Measurements from ENCODE around the gene MLX. TPM values are rescaled to one million over a fixed set of nuclear protein-coding genes. Genes with fewer than 3 reads are reported as not detected.

MLX gene, protein sequence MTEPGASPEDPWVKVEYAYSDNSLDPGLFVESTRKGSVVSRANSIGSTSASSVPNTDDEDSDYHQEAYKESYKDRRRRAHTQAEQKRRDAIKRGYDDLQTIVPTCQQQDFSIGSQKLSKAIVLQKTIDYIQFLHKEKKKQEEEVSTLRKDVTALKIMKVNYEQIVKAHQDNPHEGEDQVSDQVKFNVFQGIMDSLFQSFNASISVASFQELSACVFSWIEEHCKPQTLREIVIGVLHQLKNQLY
- 22.8 TPM for total RNA-seq

DNA sequence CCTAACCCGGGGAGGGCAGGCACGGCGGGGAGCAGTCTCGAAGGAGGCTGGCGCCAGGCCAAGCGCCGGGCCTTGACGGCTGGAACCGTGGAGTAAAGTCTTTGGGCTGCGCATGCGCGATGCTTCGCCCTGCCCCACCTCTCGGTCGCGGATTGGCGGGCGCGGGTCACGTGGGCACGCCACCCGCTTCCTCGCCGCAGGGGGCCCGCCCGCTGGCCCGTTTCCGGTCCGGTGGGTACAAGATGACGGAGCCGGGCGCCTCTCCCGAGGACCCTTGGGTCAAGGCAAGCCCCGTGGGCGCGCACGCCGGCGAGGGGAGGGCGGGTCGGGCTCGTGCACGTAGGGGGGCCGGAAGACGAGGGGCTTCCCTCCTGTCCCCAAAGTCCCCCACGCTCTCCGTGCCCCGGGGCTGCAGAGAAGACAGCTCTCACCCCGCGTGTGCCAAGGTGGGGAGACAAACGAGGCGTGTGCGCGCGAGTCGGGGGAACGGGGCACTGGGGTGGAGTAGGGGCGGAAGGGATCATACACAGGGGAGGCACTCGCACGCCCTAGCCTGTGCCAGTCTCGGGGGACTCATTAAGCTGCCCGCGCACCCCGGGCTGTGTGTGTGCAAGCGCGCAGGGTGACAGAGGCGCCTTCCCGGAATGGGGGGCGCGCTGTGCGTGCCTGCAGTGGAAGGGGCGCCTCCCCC lies at the start of gene MLX:
MLX (plus strand) TSS at position 218 of the 691 bp plus-strand sequence; CDS start at position 243, 25 bp downstream.
- no peak for FAIRE-seq

DNA sequence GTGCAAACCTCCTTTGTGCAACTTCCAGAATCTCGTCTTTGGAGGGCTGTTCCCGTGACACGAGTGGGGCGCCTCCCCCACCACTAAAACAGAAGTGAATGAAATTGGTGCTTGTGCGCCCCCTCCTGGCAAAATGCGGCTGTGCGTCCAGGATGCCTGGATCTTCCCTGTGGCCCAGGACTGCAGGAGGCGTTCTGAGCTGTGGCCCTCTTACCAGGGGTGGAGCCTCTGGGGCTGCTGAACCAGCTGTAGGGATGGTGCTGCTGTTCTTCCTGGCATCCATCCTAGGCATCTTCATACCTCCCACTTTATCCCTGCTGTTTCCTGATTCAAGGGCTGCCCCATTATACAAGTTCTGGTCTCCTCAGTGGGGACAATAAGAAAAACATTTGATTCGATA lies 49.4 kb upstream of the MLX start:
- FAIRE-seq, result no peak

More for the DNA sequence above, at the start of gene MLX:
- peak; percentile 98 to 99 for DNase-seq (ENCODE audit: low spot score in 2 of 2)

DNA sequence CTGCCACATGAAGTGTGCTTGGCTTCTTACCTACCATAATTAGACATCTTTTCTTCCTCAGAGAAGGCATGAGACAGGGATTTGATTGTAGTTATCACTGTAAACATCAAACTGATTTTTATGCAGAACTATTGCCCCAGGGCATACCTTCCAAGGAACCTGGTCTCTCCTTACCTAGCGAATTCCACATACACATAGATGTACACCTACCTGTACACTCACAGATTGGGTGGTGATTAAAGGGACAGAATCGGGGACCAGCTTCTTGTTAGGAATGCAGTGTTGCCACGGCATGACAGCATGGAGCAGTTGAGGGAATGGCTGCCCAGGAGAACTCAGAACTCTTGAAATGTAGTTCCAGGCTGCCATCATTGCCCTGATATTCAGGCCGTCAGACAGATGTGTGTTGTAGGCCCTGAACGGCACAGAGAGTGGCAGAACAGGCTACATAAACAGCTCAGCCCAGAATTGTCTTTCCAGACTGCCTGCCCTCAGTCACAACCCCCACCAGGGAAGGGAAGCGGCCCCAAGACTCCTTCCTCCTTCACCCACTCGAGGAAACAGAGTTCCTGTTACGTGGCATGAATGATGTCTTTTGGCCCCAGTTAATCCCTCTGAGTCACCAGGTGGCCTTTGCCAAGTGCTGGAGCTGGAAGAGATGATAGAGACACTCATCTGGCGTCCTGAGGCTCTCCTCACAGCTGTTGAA lies 48.7 kb upstream of the MLX start:
- FAIRE-seq, result no peak
- DNase-seq (ENCODE audit: low spot score in 2 of 2), result peak in 1 of 2 donors; percentile 64

More for the DNA sequence above, 49.4 kb upstream of the MLX start:
- DNase-seq (ENCODE audit: low spot score in 2 of 2), result peak in 1 of 2 donors; percentile 77

DNA sequence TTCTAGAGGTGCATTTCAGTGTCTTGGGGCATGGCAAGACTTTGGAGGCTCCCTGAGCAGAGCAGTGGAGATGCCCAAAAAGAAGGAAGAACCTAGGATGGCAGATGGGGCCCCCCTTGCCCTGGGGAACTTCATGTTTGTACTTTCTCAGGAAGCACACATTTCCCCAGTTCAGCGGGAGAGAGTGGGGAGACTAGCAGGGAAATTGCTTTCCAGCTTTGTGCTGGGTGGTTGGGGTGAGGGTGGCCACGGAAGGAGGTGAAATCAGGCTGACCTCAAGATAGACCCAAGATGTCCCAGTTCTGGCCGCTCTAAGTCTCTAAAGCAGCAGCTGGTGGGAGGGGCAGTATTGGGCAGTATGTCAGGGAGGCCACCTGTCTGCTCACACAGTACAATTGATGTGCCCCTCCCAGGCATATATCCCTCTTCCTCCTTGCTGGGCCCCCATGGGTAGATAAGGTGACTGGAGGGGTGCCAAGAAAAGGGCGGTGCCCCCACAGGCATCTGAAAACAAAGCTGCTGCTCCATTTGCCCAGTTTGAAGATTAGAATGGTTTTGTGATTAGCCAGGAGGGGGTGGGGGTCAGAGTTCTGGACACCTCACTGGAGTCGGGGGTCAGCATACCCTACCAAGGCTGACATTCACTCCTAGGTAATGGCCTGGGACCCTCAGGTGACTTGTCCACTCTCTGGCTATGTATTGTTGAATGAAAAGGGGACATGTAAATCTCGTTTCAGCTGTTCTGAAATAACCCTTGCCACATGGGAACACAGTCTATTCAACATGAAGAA lies 48.0 kb upstream of the MLX start:
- no peak for FAIRE-seq

DNA sequence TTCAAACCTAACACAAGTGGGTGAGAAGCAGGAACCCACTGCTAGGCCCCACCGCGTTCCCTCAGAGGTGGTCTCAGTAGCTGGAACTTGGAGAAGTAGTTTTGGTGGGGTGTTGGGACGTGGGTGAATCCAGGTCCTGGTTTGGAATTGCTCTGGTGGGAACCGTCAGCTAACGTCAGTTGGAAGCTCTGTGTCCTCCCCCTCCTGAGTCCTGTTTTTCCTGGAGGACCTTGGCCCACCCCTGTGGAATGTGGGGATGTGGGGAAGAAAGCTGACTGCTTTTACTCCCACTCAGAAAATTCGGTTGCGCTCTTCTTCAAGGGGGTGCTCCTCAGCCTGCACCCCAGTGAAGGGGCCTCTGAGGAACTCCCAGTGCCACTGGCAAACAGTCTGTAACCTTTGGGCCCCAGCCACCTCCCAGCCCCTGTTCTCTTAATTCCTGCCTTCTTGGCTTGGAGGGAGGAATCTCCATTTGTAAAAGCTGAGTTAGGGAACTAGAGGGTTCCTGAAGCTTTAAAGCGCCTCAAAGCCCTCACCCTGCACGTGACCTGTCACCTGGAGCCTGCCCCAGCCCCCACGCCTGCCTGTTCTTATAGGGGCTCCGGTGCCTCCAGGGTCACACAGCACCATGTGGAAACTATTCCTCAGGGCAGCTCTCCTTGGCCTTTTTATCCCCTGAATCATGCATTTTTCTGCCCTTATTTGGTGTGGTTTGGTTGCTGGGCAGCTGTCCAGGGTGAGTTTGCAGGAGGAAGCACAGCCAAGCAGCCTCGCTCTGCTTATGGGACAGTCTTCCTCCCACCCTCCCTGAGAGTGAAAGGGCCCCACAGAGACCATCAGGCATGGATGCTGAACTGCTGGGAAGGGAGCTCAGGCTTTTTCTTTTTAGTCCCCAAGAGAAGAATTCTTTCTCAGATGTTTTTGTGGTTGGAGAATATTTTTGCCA lies 47.1 kb upstream of the MLX start:
- FAIRE-seq, result no peak
- peak in 1 of 2 donors; percentile 76 for DNase-seq (ENCODE audit: low spot score in 2 of 2)

More for the DNA sequence above, 48.0 kb upstream of the MLX start:
- DNase-seq (ENCODE audit: low spot score in 2 of 2), result no peak

DNA sequence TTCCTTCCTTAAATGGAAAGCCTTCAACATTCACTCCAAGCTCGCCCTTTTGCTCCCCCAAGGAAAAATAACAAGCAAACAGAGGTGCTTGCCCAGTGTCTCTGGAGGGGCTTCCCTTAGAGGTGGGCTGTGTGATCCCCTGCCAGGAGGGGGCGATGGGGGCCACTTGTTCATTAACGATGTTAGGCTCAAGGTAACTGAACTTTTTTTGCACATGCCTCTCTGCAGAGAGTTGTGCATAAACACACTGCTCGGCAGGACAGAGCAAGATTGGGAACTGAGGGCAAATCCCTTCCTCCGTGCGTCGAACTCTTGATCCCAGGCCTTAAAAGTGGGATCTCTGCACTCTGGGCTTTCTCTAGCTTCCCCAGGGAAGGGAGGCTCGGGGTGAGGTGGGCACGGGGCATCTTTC lies 46.4 kb upstream of the MLX start:
- DNase-seq (ENCODE audit: low spot score in 2 of 2), result no peak
- FAIRE-seq, result no peak

DNA sequence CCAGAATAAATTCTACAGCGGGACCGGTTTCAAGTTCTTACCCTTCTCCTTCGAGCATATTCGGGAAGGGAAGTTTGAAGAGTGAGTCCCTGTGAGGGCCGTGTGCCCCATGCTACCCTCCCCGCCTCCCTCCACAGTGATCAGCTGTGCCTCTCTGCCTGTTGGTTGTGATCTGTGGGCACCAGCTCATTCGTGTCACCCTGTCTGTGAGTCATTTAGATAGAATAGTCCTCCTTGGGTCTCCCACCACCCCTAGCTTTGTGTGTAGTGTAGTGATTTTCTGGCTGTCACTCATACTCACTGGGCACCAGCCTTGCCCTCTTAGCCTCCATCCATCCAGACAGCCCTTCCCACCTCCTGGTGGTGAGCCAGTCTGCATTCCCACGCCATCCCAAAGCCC lies 45.9 kb upstream of the MLX start:
- FAIRE-seq, result no peak
- DNase-seq (ENCODE audit: low spot score in 2 of 2), result no peak

DNA sequence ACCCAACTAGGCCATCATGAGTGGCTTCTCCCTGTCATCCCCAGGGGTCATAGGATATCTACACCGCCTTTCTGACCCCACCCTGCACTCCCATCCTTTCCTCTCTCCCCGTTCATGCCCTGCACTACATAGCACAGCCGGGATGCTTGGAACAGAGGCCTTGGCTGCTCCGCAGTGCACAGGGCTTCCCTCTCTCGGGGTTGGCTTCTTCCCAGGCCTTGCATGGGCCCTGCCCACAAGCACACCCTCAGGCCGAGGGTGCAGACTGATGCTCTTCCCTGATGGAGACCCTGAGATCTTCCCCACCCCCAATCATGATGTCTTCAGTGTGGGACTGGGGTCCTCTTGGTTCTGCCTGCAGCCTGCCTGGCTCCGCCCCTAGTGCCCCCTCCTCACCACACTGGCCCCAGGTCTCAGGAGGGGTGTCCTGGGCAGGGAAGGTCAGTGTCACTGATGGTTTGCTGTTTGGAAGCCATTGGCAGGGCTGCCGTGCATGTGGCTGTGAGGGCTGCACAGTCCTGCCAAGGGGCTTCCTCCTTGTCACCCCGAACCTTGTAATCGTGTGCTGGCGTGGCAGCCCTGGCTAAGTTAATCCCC lies 45.1 kb upstream of the MLX start:
- DNase-seq (ENCODE audit: low spot score in 2 of 2) (no peak), FAIRE-seq (no peak)

DNA sequence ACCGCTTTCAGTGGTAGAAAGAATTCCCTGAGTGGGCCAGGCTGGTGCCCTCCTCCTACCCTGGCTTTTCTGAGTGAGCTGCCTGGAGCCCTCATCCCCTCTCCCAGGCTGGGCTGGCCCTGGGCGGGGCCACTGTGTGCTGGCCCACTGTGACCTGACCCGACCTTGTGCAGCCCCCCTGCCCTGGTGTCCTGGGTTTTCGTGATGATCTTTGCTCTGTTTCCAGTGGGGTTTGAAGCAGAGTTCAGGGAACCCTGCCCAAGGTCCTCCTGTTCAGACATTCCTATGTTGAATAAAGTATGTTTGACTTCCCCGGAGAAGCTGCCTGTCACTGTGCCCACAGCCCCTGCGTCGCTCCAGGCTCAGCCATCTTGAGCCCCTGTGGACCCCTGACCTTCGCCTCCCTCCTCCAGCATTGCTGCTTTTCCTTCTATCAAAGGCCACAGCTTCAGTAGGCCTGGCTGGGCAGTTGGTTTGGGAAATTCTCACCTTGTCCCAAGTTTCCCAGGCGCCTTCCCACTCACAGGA lies 44.6 kb upstream of the MLX start:
- DNase-seq (ENCODE audit: low spot score in 2 of 2) (no peak), FAIRE-seq (no peak)

DNA sequence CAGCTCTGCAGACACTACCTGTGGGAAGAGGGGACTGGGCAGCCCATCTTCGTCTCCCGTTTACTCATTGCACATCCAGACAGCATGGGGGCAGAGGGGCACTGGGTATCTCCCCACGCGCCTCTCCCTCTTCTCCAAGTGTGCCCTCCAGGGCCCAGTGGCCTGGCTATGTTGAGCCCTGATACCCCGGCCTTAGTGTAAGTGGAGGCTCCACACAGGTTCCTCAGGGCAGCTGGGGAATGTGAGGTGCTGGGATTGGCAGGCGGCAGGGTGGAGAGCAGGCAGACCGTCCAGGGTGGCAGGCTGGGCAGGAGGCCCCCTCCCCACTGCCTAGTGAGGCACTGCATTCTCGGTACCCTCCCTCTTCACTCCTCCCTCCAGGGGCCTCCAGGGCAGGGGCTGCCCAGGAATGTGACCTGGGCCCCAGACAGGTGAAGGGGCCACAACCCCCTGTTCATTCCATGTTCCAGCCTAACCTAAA lies 44.1 kb upstream of the MLX start:
- DNase-seq (ENCODE audit: low spot score in 2 of 2) (no peak), FAIRE-seq (no peak)

DNA sequence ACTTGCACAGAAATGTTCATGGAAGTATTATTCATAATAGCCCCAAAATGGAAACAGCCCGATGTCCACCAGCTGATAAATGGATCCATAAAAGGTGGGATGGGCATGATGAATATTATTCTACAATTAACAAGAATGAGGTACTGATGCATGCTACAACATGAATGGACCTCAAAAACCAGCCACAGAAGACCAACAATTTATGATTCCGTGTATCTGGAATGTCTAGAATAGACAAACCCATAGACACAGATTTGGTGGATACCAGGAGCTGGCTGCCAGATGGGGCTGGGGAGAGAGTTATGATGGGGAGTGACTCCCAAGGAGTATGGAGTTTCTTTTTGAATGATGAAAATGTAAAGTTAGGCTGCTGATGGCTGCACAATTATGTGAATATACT lies 41.7 kb upstream of the MLX start:
- FAIRE-seq (no peak), DNase-seq (ENCODE audit: low spot score in 2 of 2) (no peak)

DNA sequence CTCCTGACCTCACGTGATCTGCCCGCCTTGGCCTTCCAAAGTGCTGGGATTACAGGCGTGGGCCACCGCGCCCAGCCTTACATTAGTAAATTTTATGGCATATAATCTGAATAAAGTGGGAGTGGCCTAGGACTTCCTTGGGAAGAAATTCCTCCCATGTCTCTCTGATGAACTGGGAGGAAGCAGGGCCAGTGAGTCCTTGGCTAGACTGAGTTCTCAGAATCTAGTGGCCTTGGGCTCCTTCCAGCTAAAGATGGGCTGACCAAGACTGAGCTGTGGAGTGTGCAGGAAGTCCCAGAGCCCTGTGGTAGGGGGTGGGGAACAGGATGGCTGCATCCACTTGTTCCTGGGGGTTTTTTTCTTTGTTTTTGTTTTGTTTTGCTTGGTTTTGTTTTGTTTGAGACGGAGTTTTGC lies 40.9 kb upstream of the MLX start:
- DNase-seq (ENCODE audit: low spot score in 2 of 2), result no peak
- no peak for FAIRE-seq

DNA sequence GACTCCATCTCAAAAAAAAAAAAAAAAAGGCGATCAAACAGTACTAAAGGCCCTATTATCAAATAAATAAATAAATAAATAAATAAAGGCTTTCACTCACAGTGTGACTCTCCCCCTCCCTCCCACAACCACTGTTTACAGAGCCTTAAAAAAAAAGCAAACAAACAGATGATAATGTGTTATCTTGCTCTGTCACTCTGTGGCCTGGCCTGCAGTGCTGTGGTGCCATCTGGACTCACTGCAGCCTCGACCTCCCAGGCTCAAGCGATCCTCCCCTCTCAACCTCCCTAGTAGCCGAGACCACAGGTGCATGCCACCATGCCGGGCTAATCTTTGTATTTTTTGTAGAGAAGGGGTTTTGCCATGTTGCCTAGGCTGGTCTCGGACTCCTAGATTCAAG lies 39.0 kb upstream of the MLX start:
- DNase-seq (ENCODE audit: low spot score in 2 of 2) (no peak), FAIRE-seq (no peak)

DNA sequence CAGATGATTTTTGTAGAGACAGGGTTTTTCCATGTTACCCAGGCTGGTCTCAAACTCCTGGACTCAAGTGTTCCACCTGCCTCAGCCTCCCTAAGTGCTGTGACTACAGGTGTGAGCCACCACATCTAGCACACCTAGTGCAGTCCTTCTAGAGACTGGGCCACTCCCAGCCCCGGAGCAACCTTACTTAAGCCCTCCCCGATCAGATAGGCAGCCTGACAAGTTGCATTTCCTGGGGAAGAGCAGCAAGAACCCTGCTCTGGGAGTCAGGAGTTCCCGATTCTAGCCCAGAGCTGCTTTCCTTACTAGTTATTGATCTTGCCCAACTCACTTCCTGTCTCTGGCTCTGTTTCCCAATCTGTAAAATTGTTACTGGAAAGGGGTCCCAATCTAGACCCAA lies 37.8 kb upstream of the MLX start:
- no peak for FAIRE-seq
- DNase-seq (ENCODE audit: low spot score in 2 of 2), result no peak

DNA sequence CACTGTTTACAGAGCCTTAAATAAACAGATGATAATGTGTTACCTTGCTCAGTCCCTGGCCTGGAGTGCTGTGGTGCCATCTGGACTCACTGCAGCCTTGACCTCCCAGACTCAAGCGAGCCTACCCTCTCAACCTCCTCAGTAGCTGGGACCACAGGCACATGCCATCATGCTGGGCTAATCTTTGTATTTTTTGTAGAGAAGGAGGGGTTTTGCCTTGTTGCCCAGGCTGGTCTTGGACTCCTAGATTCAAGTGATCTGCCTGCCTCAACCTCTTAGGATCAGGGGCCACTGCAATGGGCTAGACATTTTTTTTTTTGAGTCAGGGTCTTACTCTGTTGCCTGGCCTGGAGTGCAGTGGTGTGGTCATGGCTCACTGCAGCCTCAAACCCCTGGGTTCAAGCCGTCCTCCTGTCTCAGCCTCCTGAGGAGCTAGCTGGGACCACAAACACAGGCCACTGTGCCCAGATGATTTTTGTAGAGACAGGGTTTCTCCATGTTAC lies 35.9 kb upstream of the MLX start:
- no peak for FAIRE-seq
- no peak for DNase-seq (ENCODE audit: low spot score in 2 of 2)

DNA sequence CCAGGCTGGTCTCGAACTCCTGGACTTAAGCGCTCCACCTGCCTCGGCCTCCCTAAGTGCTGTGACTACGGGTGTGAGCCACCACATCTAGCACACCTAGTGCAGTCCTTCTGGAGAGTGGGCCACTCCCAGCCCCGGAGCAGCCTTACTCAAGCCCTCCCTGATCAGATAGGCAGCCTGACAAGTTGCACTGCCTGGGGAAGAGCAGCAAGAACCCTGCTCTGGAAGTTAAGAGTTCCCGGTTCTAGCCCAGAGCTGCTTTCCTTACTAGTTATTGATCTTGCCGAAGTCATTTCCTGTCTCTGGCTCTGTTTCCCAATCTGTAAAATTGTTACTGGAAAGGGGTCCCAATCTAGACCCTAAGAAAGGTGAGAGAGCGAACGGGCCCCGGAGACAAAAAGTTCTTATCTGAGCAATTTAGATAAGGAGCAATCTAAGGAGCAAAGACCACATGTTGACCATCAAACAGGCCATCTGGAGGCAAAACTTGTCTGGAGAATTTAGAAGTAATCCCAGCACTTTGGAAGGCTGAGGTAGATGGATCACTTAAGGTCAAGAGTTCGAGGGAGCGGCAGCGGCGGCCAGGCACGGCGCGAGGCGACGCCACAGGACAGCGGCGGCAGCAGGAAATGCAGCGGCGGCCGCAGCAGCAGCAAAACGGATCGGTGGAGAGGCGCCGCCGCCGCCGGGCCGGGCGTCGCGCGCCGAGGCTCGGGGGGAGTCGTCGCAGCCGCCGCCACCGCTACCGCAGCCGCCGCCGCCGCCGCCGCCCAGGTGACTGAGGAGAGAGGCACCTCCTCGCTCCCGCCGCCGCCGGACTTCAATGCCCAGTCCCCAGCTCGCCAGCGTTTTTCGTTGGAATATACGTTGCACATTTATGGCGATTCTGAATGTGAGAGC lies 35.2 kb upstream of the MLX start:
- FAIRE-seq (no peak), DNase-seq (ENCODE audit: low spot score in 2 of 2) (peak in 1 of 2 donors; percentile 62)
